Measurements from ENCODE around the gene C11orf52.

The C11orf52 gene

DNA sequence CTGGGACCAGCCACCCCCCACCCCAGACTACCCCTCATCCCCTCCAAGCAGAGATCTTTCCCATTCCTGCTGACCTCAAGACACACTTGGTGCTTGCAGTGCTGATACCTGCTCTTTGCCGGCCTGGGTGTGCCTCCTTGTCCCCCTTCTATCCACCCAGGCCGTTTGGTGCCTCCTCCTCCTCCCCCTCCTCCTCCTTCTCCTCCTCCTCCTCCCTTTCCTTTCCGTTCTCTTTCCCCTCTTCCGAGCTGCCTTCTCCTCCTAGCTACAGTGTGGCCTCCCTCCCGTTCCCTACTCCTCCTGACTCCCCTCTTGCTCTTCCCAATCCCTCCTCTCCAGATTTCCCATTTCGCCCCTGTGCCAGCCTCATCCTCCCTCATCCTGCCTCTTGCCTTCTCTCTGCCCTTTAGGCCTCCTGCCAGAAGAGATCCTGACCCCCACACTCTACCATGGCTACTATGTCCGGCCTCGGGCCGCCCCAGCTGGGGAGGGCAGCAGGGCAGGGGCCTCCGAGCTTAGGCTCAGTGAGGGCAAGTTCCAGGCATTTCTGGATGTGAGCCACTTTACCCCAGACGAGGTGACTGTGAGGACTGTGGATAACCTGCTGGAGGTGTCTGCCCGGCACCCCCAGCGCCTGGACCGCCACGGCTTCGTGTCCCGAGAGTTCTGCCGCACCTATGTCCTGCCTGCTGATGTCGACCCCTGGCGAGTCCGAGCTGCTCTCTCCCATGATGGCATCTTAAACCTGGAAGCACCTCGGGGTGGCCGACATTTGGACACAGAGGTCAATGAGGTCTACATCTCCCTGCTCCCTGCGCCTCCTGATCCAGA lies 5.5 kb upstream of the C11orf52 start:
- in situ Hi-C loops (cut with MboI; ENCODE audit: low pct_unique_long_range_greater_than_20kb, low sequenced_read_pairs, unreplicated experiment): no loop called here
- DNase-seq (ENCODE audit: low spot score): no peak
- TF ChIP-seq, protein P1, sequence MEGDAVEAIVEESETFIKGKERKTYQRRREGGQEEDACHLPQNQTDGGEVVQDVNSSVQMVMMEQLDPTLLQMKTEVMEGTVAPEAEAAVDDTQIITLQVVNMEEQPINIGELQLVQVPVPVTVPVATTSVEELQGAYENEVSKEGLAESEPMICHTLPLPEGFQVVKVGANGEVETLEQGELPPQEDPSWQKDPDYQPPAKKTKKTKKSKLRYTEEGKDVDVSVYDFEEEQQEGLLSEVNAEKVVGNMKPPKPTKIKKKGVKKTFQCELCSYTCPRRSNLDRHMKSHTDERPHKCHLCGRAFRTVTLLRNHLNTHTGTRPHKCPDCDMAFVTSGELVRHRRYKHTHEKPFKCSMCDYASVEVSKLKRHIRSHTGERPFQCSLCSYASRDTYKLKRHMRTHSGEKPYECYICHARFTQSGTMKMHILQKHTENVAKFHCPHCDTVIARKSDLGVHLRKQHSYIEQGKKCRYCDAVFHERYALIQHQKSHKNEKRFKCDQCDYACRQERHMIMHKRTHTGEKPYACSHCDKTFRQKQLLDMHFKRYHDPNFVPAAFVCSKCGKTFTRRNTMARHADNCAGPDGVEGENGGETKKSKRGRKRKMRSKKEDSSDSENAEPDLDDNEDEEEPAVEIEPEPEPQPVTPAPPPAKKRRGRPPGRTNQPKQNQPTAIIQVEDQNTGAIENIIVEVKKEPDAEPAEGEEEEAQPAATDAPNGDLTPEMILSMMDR (IDR thresholded peaks at IDR 0.05; ENCODE audit: extremely low read depth, insufficient read depth, missing control alignments): no peak

DNA sequence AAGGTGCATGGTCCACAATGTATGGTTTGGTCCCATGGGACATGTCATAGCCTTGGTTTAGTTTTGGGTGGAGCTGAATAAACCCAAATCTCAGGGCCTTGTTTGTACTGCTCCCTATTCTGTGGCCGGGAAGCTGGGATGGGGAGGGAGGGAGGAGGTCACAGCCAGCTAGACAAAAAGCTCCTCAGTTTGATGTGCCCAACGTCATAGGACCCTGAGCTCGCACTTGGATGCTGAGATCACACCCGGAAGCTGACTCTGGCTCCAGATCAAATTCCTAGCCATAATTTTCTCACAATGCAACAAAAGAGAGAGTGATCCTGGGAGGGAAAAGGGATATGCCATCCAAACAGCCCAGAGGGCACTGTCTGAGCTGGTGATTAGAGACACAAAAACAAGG lies 4.7 kb upstream of the C11orf52 start:
- DNase-seq (ENCODE audit: low spot score): no peak
- TF ChIP-seq, protein P1 (IDR thresholded peaks at IDR 0.05; ENCODE audit: extremely low read depth, insufficient read depth, missing control alignments): no peak
- in situ Hi-C loops (cut with MboI; ENCODE audit: low pct_unique_long_range_greater_than_20kb, low sequenced_read_pairs, unreplicated experiment): no loop called here

DNA sequence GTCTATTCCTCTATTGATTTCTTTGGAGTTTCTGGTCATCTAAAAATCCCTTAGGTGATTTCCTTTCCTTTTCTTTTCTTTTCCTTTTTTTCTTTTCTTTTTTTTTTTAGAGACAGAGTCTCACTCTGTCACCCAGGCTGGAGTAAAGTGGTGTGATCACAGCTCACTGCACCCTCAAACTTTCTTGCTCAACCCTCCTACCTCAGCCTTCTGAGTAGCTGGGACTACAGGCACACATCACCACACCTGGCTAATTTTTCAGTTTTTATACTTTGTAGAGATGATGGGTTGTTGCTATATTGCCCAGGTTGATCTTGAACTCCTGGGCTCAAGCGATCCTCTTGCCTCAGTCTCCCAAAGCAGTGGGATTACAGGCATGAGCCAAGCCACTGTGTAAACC lies 1.9 kb upstream of the C11orf52 start:
- TF ChIP-seq, protein P1 (IDR thresholded peaks at IDR 0.05; ENCODE audit: extremely low read depth, insufficient read depth, missing control alignments): no peak
- DNase-seq (ENCODE audit: low spot score): no peak
- in situ Hi-C loops (cut with MboI; ENCODE audit: low pct_unique_long_range_greater_than_20kb, low sequenced_read_pairs, unreplicated experiment): no loop called here

DNA sequence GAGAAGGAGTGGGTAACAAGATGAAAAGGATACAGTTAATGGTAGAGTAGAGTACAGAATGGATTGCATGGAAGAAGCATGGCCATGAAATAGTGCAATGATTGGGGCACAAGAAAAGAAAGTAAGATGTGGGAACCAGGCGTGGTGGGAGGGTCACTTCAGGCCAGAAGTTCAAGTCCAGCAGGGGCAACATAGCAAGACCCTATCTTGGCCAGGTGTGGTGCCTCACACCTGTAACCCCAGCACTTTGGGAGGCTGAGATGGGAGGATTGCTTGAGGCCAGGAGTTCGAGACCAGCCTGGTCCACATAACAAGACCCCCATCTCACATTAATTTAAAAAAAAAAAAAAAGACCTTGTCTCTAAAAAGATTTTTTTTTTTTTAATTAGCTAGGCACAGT lies 1.4 kb upstream of the C11orf52 start:
- in situ Hi-C loops (cut with MboI; ENCODE audit: low pct_unique_long_range_greater_than_20kb, low sequenced_read_pairs, unreplicated experiment): no loop called here
- no peak for DNase-seq (ENCODE audit: low spot score)
- TF ChIP-seq, protein P1 (IDR thresholded peaks at IDR 0.05; ENCODE audit: extremely low read depth, insufficient read depth, missing control alignments): no peak

DNA sequence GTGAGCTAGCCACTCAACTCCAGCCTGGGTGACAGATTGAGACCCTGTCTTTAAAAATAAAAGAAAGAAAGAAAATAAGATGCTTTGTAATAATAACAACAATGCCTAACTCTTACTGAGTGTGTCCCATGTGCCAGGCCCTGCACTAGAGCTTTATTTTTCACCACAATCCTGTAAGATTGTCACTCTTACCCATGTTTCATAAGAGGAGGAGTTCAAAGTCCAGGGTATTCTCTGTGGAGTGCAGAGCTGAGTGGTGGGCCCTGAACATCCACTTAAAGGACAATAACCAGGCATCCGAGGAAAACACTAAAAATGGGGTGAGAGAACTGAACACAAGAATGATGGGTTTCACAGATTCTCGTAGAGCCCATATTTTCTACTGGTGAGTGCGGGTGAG lies 925 bp upstream of the C11orf52 start:
- TF ChIP-seq, protein P1 (IDR thresholded peaks at IDR 0.05; ENCODE audit: extremely low read depth, insufficient read depth, missing control alignments): no peak
- in situ Hi-C loops (cut with MboI; ENCODE audit: low pct_unique_long_range_greater_than_20kb, low sequenced_read_pairs, unreplicated experiment): no loop called here

DNA sequence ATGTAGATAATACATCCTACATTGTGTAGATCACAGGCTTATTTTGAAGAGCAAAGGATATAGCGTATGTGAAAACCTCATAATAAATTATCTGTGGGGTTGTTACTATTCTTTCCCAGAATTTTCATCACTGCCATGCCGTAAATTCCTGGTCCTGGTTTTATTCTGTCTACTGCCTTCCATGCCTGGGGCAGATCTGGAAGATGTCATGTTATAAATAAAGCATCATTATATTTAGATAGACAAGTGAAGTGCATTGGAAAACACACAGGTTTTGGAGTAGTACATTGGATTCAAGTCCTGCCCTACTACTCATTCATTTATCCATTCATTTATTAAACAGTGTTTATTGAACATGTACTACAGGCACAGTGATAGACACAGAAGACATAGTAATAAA lies 2.2 kb downstream of the C11orf52 start:
- no peak for DNase-seq (ENCODE audit: low spot score)
- in situ Hi-C loops (cut with MboI; ENCODE audit: low pct_unique_long_range_greater_than_20kb, low sequenced_read_pairs, unreplicated experiment): no loop called here

More for the DNA sequence above, 925 bp upstream of the C11orf52 start:
- no peak for DNase-seq (ENCODE audit: low spot score)

More for the DNA sequence above, 2.2 kb downstream of the C11orf52 start:
- TF ChIP-seq, protein P1 (IDR thresholded peaks at IDR 0.05; ENCODE audit: extremely low read depth, insufficient read depth, missing control alignments): no peak
